CD4-positive, alpha-beta T cell (primary cell): ENCODE data around the gene ITGA11. TPM values are rescaled to one million over a fixed set of nuclear protein-coding genes. Genes with fewer than 3 reads are reported as not detected.

Experiments used
- ATAC-seq: fragments of 200-7000 bp; cut with Tn5 transposase; one replicate; pipeline ENCODE4 v1.10.0; 2022; ENCODE audit warnings: mild to moderate bottlenecking; ENCODE audit not compliant: poor library complexity
- CTCF ChIA-PET: fragments of 350-600 bp; sonication (Branson Sonifier 250); formaldehyde crosslinking; loops from one replicate; lab custom pipeline; 2021; ENCODE audit warnings: antibody characterized with exemption, inconsistent platforms; lab: Charles Lee
- POLR2A ChIA-PET: fragments of 350-600 bp; sonication (Branson Sonifier 250); formaldehyde crosslinking; loops from one replicate; lab custom pipeline; 2021; ENCODE audit warnings: antibody characterized with exemption, inconsistent platforms; lab: Charles Lee
- DNase-seq, 14 experiments: peaks; one replicate each; pipeline ENCODE4 v3.0.0-alpha.2; 2013 to 2020; ENCODE audit warnings: mixed read lengths in 2 of 14
- H3K27ac ChIP-seq, 2 donors: one replicate each; pipeline versions ENCODE4 v1.5.1 to v1.7.0; 2013; ENCODE audit warnings: low read length in 2 of 2, low read depth in 1 of 2, mild to moderate bottlenecking in 1 of 2
- H3K27me3 ChIP-seq, 2 experiments: 1 replicate in 1 of 2; 2 replicates in 1 of 2; pipeline versions ENCODE4 v1.6.1 to v1.7.0; 2013; ENCODE audit warnings: low read length in 2 of 2, control low read depth in 1 of 2, mild to moderate bottlenecking in 1 of 2, moderate library complexity in 1 of 2; ENCODE audit not compliant: insufficient read depth in 2 of 2, control insufficient read depth in 1 of 2
- H3K36me3 ChIP-seq: one replicate; pipeline ENCODE4 v1.6.1; 2013; ENCODE audit warnings: low read length, control low read depth; ENCODE audit not compliant: insufficient read depth
- H3K4me1 ChIP-seq: one replicate; pipeline ENCODE4 v1.6.1; 2013; ENCODE audit warnings: low read length, control low read depth; ENCODE audit not compliant: insufficient read depth
- H3K4me3 ChIP-seq: one replicate; pipeline ENCODE4 v1.5.1; 2013; ENCODE audit warnings: mild to moderate bottlenecking, low read length, moderate library complexity
- H3K9me3 ChIP-seq, 2 experiments: 1 replicate in 1 of 2; 2 replicates in 1 of 2; pipeline versions ENCODE4 v1.6.1 to v1.7.0; 2013; ENCODE audit warnings: low read length in 2 of 2, mild to moderate bottlenecking in 2 of 2, control low read depth in 1 of 2, moderate library complexity in 1 of 2; ENCODE audit not compliant: control insufficient read depth in 1 of 2, insufficient read depth in 1 of 2
- H3K27ac Mint-ChIP-seq: one replicate; pipeline ENCODE4 v1.8.0; 2020; ENCODE audit warnings: mixed read lengths
- H3K27me3 Mint-ChIP-seq: one replicate; pipeline ENCODE4 v1.8.0; 2021; ENCODE audit warnings: mixed read lengths
- H3K36me3 Mint-ChIP-seq: one replicate; pipeline ENCODE4 v1.8.0; 2021; ENCODE audit warnings: low read depth, mixed read lengths
- H3K4me1 Mint-ChIP-seq: one replicate; pipeline ENCODE4 v1.8.0; 2021; ENCODE audit warnings: low read depth, mixed read lengths
- H3K4me3 Mint-ChIP-seq: one replicate; pipeline ENCODE4 v1.8.0; 2020; ENCODE audit warnings: mild to moderate bottlenecking, mixed read lengths
- H3K9me3 Mint-ChIP-seq: one replicate; pipeline ENCODE4 v1.8.0; 2020; ENCODE audit warnings: mixed read lengths
- CTCF ChIP-seq: fragments of 200-600 bp; IDR thresholded peaks from one replicate; pipeline ENCODE4 v1.8.0; 2022; ENCODE audit warnings: antibody characterized with exemption, mild to moderate bottlenecking
- intact Hi-C, 2 experiments: fragments of 100-400 bp; cut with DNase I in 1 of 2; cut with micrococcal nuclease in 1 of 2; formaldehyde crosslinking; loops; one replicate each; pipeline versions ENCODE4 v1.15.1 to v1.9.0; 2023 to 2025; cut with DNase I, micrococcal nuclease
- total RNA-seq, 174 experiments: library from RNA in 2 of 174; stranded (reverse) in 2 of 174; gene quantifications; one replicate each; pipeline ENCODE4 v1.2.3 and lab custom pipeline; 2021 to 2026

The ITGA11 gene
- total RNA-seq, 2 experiments from 2014 or later = 0.08 to 0.20 TPM

GRCh38 chr15:68311859-68312557 is 120.0 kb downstream of the ITGA11 start:
- Histone ChIP-seq H3K27ac (no peak overlapping the region), H3K9me3 (no peaks in the 10 kb centered on the region), H3K27me3 (peaks cover 0 to 4% of the 10 kb centered on the region in 2 experiments), H3K36me3 (no peaks in the 10 kb centered on the region), H3K4me3 (no peak overlapping the region), H3K4me1 (no peaks in the 10 kb centered on the region)
- no peak for TF ChIP-seq CTCF
- no peaks in the 10 kb centered on the region for H3K36me3 Mint-ChIP-seq
- POLR2A ChIA-PET = interaction anchor here (1.1 to 1.6 kb wide), 2 partner anchors 16 to 34 kb away, joined by 3 read pairs; partner anchors contain the start of gene FEM1B
- ATAC-seq = no peak
- no peaks in the 10 kb centered on the region for H3K27me3 Mint-ChIP-seq
- DNase-seq = peak in 1 of 14 experiments; percentile 7
- CTCF ChIA-PET = interaction anchor here (1.1 kb wide), 1 partner anchor 59 kb away, joined by 3 read pairs; no protein-coding TSS in a partner anchor
- no peak overlapping the region for H3K4me3 Mint-ChIP-seq
- H3K4me1 Mint-ChIP-seq = peaks cover 11% of the 10 kb centered on the region
- no peak overlapping the region for H3K27ac Mint-ChIP-seq
- H3K9me3 Mint-ChIP-seq = no peaks in the 10 kb centered on the region
- intact Hi-C loops = no loop called here

- peaks cover 4% of the 10 kb centered on the region for H3K4me1 ChIP-seq
- no peak overlapping the region for H3K4me3 ChIP-seq
- no peak for TF ChIP-seq CTCF
- DNase-seq = no peak
- no peaks in the 10 kb centered on the region for H3K9me3 ChIP-seq
- Mint-ChIP-seq H3K9me3 (no peaks in the 10 kb centered on the region), H3K27me3 (no peaks in the 10 kb centered on the region), H3K4me3 (no peak overlapping the region), H3K36me3 (no peaks in the 10 kb centered on the region), H3K27ac (no peak overlapping the region), H3K4me1 (peaks cover 12% of the 10 kb centered on the region)
- no peaks in the 10 kb centered on the region for H3K36me3 ChIP-seq
- no peak for ATAC-seq
- ChIA-PET CTCF (interaction anchor here (1.1 kb wide), 1 partner anchor 58 kb away, joined by 3 read pairs; no protein-coding TSS in a partner anchor), POLR2A (interaction anchor here (1.1 to 1.6 kb wide), 3 partner anchors 17 to 34 kb away, joined by 3 read pairs; partner anchors contain the start of gene FEM1B)
- peaks cover 0 to 4% of the 10 kb centered on the region in 2 experiments for H3K27me3 ChIP-seq
- intact Hi-C loops = no loop called here
- H3K27ac ChIP-seq = no peak overlapping the region
These were observed 120.5 kb downstream of the ITGA11 start for GRCh38 chr15:68311464-68311835.

GRCh38 chr15:68310804-68311463 is 121.0 kb downstream of the ITGA11 start:
- DNase-seq = peak in 1 of 14 experiments; percentile 27
- H3K36me3 Mint-ChIP-seq = no peaks in the 10 kb centered on the region
- H3K4me1 Mint-ChIP-seq = peaks cover 16% of the 10 kb centered on the region
- TF ChIP-seq CTCF = no peak
- ChIA-PET POLR2A (interaction anchor here (1.1 to 1.3 kb wide), 2 partner anchors 18 to 33 kb away, joined by 3 read pairs; partner anchors contain the start of gene FEM1B), CTCF (interaction anchor here (0.5 kb wide), 1 partner anchor 29 kb away, joined by 3 read pairs; no protein-coding TSS in a partner anchor)
- Histone ChIP-seq H3K36me3 (no peaks in the 10 kb centered on the region), H3K4me1 (peaks cover 8% of the 10 kb centered on the region), H3K9me3 (no peaks in the 10 kb centered on the region), H3K27me3 (peaks cover 0 to 4% of the 10 kb centered on the region in 2 experiments), H3K4me3 (no peak overlapping the region), H3K27ac (no peak overlapping the region)
- ATAC-seq = no peak
- intact Hi-C loops = no loop called here
- no peaks in the 10 kb centered on the region for H3K27me3 Mint-ChIP-seq
- H3K4me3 Mint-ChIP-seq = no peak overlapping the region
- no peaks in the 10 kb centered on the region for H3K9me3 Mint-ChIP-seq
- H3K27ac Mint-ChIP-seq = no peak overlapping the region
